Raji (cell line): ENCODE data around the gene GOLT1B.

Experiments used
- POLR2A ChIP-seq: IDR thresholded peaks from 2 replicates; pipeline ENCODE4 v1.6.1; 2011; ENCODE audit warnings: low read depth, low read length, control low read depth; ENCODE audit not compliant: insufficient read depth

Gene GOLT1B

GRCh38 chr12:21546716-21547115 is 45.1 kb downstream of the GOLT1B start:
- no peak for TF ChIP-seq POLR2A

GRCh38 chr12:21547437-21547836 is 45.8 kb downstream of the GOLT1B start:
- no peak for TF ChIP-seq POLR2A

GRCh38 chr12:21551841-21552465 is 50.4 kb downstream of the GOLT1B start:
- TF ChIP-seq POLR2A = no peak

- no peak for TF ChIP-seq POLR2A
These were observed 51.2 kb downstream of the GOLT1B start for GRCh38 chr12:21552635-21553328.

- TF ChIP-seq POLR2A = no peak
These were observed 51.7 kb downstream of the GOLT1B start for GRCh38 chr12:21553329-21553675.

- TF ChIP-seq POLR2A = no peak
These were observed 56.6 kb downstream of the GOLT1B start for GRCh38 chr12:21558100-21558679.

- TF ChIP-seq POLR2A = no peak
These were observed 58.4 kb downstream of the GOLT1B start for GRCh38 chr12:21559855-21560569.

- no peak for TF ChIP-seq POLR2A
These were observed 59.6 kb downstream of the GOLT1B start for GRCh38 chr12:21561158-21561557.

GRCh38 chr12:21562859-21563258 is 61.3 kb downstream of the GOLT1B start:
- TF ChIP-seq POLR2A = no peak

GRCh38 chr12:21566223-21566906 is 64.8 kb downstream of the GOLT1B start:
- no peak for TF ChIP-seq POLR2A

GRCh38 chr12:21566907-21567394 is 65.4 kb downstream of the GOLT1B start:
- TF ChIP-seq POLR2A = no peak
